ENCODE data around the gene KMO.

KMO gene

GRCh38 chr1:241503444-241503843, 28.7 kb upstream of the KMO start:
- no peak for TF ChIP-seq CTCF (conservative IDR thresholded peaks at IDR 0.05; ENCODE audit: low read length)
- DNase-seq (ENCODE audit: low read depth): no peak
- no peak overlapping the region for H3K4me3 ChIP-seq (ENCODE audit: low read length)

- TF ChIP-seq CTCF (conservative IDR thresholded peaks at IDR 0.05; ENCODE audit: low read length): no peak
- H3K4me3 ChIP-seq (ENCODE audit: low read length): no peak overlapping the region
- DNase-seq (ENCODE audit: low read depth): peak; percentile 57
Observed at GRCh38 chr1:241507189-241507863, 24.9 kb upstream of the KMO start.

GRCh38 chr1:241513378-241513777, 18.8 kb upstream of the KMO start:
- TF ChIP-seq CTCF (conservative IDR thresholded peaks at IDR 0.05; ENCODE audit: low read length): no peak
- no peak for DNase-seq (ENCODE audit: low read depth)
- H3K4me3 ChIP-seq (ENCODE audit: low read length): no peak overlapping the region

- no peak for TF ChIP-seq CTCF (conservative IDR thresholded peaks at IDR 0.05; ENCODE audit: low read length)
- DNase-seq (ENCODE audit: low read depth): peak; percentile 16
- peak overlapping the region; percentile 68 for H3K4me3 ChIP-seq (ENCODE audit: low read length)
Observed at GRCh38 chr1:241518476-241519307, 13.5 kb upstream of the KMO start.

DNA sequence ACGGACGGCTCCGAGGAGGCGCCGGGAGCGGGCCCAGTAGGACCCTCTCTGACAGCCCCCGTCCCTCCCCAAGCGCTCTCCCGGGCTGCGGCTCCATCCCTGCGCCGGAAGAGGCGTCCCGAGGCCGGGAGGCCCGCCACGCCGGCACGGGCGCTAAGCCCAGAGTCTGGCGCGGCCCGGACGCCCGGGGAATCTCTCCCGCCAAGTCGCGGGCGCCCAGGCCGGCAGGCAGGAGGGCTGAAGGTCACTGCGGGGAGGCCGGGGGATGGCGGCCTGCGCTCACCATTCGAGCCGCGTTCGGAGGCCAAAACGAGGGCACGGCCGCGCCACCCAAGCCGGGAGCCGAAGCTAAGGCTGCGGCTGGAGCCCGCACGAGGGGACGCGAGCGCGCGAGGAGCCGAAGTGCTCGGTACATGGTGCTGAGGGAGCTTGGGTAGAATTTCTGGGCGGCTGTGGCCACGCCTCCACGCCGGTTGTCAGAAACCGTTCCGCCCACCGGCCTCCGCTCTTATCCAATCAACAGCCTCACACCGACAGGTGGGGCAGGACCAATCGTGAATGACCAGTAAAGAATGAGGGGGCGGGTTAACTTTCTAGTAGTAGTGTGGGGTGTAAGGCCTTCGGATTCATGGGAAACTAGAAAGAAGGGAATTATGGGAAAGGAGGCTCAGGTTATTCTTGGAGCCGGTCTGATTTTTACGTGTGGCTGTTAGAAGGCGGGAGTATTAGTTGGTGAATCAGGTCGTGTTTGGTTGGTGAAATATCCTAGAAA, 12.7 kb upstream of the KMO start, which contains the start of gene FH:
TSS of gene FH (minus strand) at position 448 of the 772 bp plus-strand sequence. CDS start at position 415, 33 bp downstream.
- no peak for TF ChIP-seq CTCF (conservative IDR thresholded peaks at IDR 0.05; ENCODE audit: low read length)
- peak within 1 kb of the TSS; percentile 68 for H3K4me3 ChIP-seq (ENCODE audit: low read length)
- DNase-seq (ENCODE audit: low read depth): peak; percentile 96

GRCh38 chr1:241520080-241520465, 12.1 kb upstream of the KMO start:
- no peak for TF ChIP-seq CTCF (conservative IDR thresholded peaks at IDR 0.05; ENCODE audit: low read length)

More at GRCh38 chr1:241520080-241520465, 12.1 kb upstream of the KMO start:
- no peak for DNase-seq (ENCODE audit: low read depth)
- H3K4me3 ChIP-seq (ENCODE audit: low read length): peak overlapping the region; percentile 68

All from AG10803 (cell line).